IMR-90 (cell line): ENCODE measurements around the gene NUMA1. TPM values are rescaled to one million over a fixed set of nuclear protein-coding genes. Genes with fewer than 3 reads are reported as not detected.
A peak's percentile ranks its signal among the peaks of the same experiment; 100 is the strongest.

Experiments used
- ATAC-seq: fragments of 200-7000 bp; cut with Tn5 transposase; 2 replicates; pipeline ENCODE4 v1.9.1; 2020; ENCODE audit warnings: low read depth, mild to moderate bottlenecking, moderate library complexity
- BruUV-seq: library from RNA; stranded (reverse); fragments of 400-500 nt; replicated peaks from 2 replicates; lab custom pipeline; 2021; lab: Mats Ljungman, UMichigan
- CTCF ChIA-PET: fragments of 300-600 bp; formaldehyde crosslinking; extraction: SDS; loops from one replicate; lab custom pipeline; 2021; ENCODE audit warnings: antibody characterized with exemption; lab: Yijun Ruan, JAX
- POLR2A ChIA-PET: fragments of 300-600 bp; sonication (Branson Sonifier 250); formaldehyde crosslinking; loops from one replicate; lab custom pipeline; 2022; ENCODE audit warnings: antibody characterized with exemption; ENCODE audit not compliant: unreplicated experiment; lab: Charles Lee
- DNase-seq: peaks from one replicate; pipeline ENCODE4 v3.0.0; 2013
- H2AFZ ChIP-seq: replicated peaks from 2 replicates; pipeline ENCODE3; 2013; ENCODE audit warnings: low read length, mild to moderate bottlenecking; ENCODE audit not compliant: poor library complexity
- H2AK5ac ChIP-seq: 2 replicates; pipeline ENCODE4 v1.6.1; 2013; ENCODE audit warnings: low read depth, low read length, inconsistent platforms
- H2AK9ac ChIP-seq: replicated peaks from 2 replicates; pipeline ENCODE3; 2013; ENCODE audit warnings: mild to moderate bottlenecking, low read depth, low read length, moderate library complexity; ENCODE audit not compliant: poor library complexity
- H2BK120ac ChIP-seq: 2 replicates; pipeline ENCODE4 v1.6.1; 2013; ENCODE audit warnings: low read depth, low read length, inconsistent platforms
- H2BK15ac ChIP-seq: 3 replicates; pipeline ENCODE4 v1.6.1; 2013; ENCODE audit warnings: low read depth, low read length, inconsistent platforms
- H2BK20ac ChIP-seq: 2 replicates; pipeline ENCODE4 v1.6.1; 2013; ENCODE audit warnings: low read depth, mild to moderate bottlenecking, inconsistent platforms, low read length, moderate library complexity
- H2BK5ac ChIP-seq: 2 replicates; pipeline ENCODE4 v1.6.1; 2013; ENCODE audit warnings: mild to moderate bottlenecking, low read depth, low read length, inconsistent platforms; ENCODE audit not compliant: poor library complexity, severe bottlenecking
- H3K14ac ChIP-seq: replicated peaks from 2 replicates; pipeline ENCODE4 v1.6.1; 2013; ENCODE audit warnings: low read depth, low read length, inconsistent platforms
- H3K18ac ChIP-seq: 2 replicates; pipeline ENCODE4 v1.6.1; 2013; ENCODE audit warnings: low read depth, low read length, control low read depth
- H3K23ac ChIP-seq: 2 replicates; pipeline ENCODE4 v1.6.1; 2013; ENCODE audit warnings: low read depth, low read length, inconsistent platforms
- H3K27ac ChIP-seq: 2 replicates; pipeline ENCODE4 v1.5.1; 2013; ENCODE audit warnings: mild to moderate bottlenecking, control low read depth, low read length; ENCODE audit not compliant: insufficient read depth
- H3K27me3 ChIP-seq: 2 replicates; pipeline ENCODE4 v1.6.1; 2013; ENCODE audit warnings: low read length; ENCODE audit not compliant: control insufficient read depth, insufficient read depth
- H3K36me3 ChIP-seq: 2 replicates; pipeline ENCODE4 v1.6.1; 2013; ENCODE audit warnings: low read length, mixed read lengths; ENCODE audit not compliant: control insufficient read depth, insufficient read depth
- H3K4ac ChIP-seq: 2 replicates; pipeline ENCODE4 v1.6.1; 2013; ENCODE audit warnings: low read depth, low read length, inconsistent platforms
- H3K4me1 ChIP-seq: 2 replicates; pipeline ENCODE4 v1.6.1; 2013; ENCODE audit warnings: low read length, mixed read lengths; ENCODE audit not compliant: control insufficient read depth, insufficient read depth
- H3K4me2 ChIP-seq: 2 replicates; pipeline ENCODE4 v1.6.1; 2013; ENCODE audit warnings: low read depth, mild to moderate bottlenecking, control low read depth, low read length, moderate library complexity
- H3K4me3 ChIP-seq: 2 replicates; pipeline ENCODE4 v1.5.1; 2013; ENCODE audit warnings: low read depth, mild to moderate bottlenecking, control low read depth, low read length, moderate library complexity; ENCODE audit not compliant: insufficient read depth
- H3K56ac ChIP-seq: 2 replicates; pipeline ENCODE4 v1.6.1; 2013; ENCODE audit warnings: low read length, inconsistent platforms; ENCODE audit not compliant: insufficient read depth; ENCODE audit errors: extremely low read depth
- H3K79me1 ChIP-seq, 2 experiments: 2 replicates each; pipeline ENCODE4 v1.6.1; 2013; ENCODE audit warnings: low read length in 2 of 2, inconsistent platforms in 1 of 2, low read depth in 1 of 2
- H3K9ac ChIP-seq: 2 replicates; pipeline ENCODE4 v1.6.1; 2013; ENCODE audit warnings: low read depth, low read length, control low read depth
- H3K9me1 ChIP-seq: 2 replicates; pipeline ENCODE4 v1.6.1; 2013; ENCODE audit warnings: low read length, inconsistent platforms; ENCODE audit not compliant: insufficient read depth
- H3K9me3 ChIP-seq: 2 replicates; pipeline ENCODE4 v1.6.1; 2013; ENCODE audit warnings: low read length; ENCODE audit not compliant: control insufficient read depth, insufficient read depth
- H4K20me1 ChIP-seq: 2 replicates; pipeline ENCODE4 v1.6.1; 2013; ENCODE audit warnings: low read length, inconsistent platforms; ENCODE audit not compliant: insufficient read depth
- H4K5ac ChIP-seq: 2 replicates; pipeline ENCODE4 v1.6.1; 2013; ENCODE audit warnings: mild to moderate bottlenecking, low read depth, low read length, control low read depth
- H4K8ac ChIP-seq, 2 experiments: 2 replicates each; pipeline ENCODE4 v1.6.1; 2013; ENCODE audit warnings: low read depth in 2 of 2, low read length in 2 of 2, control low read depth in 1 of 2, inconsistent platforms in 1 of 2
- H4K91ac ChIP-seq: 2 replicates; pipeline ENCODE4 v1.6.1; 2013; ENCODE audit warnings: low read depth, low read length, inconsistent platforms; ENCODE audit not compliant: insufficient read depth
- BHLHE40 ChIP-seq: fragments of 150-350 bp; IDR thresholded peaks from 2 replicates; pipeline ENCODE4 v1.6.1; 2016; ENCODE audit warnings: mild to moderate bottlenecking, low read depth, low read length
- CEBPB ChIP-seq: IDR thresholded peaks from 2 replicates; pipeline ENCODE4 v1.6.1; 2012; ENCODE audit warnings: low read depth, low read length, improper control_type of control experiment
- CHD1 ChIP-seq: IDR thresholded peaks from 2 replicates; pipeline ENCODE4 v1.6.1; 2012; ENCODE audit warnings: low read depth, low read length, improper control_type of control experiment
- FOS ChIP-seq: fragments of 150-350 bp; IDR thresholded peaks from 2 replicates; pipeline ENCODE4 v1.6.1; 2016; ENCODE audit warnings: low read depth, low read length
- MAFK ChIP-seq: IDR thresholded peaks from 2 replicates; pipeline ENCODE4 v1.6.1; 2012; ENCODE audit warnings: low read depth, low read length, improper control_type of control experiment
- MAZ ChIP-seq: IDR thresholded peaks from 2 replicates; pipeline ENCODE4 v1.6.1; 2012; ENCODE audit warnings: low read depth, mild to moderate bottlenecking, low read length, improper control_type of control experiment, moderate library complexity, borderline replicate concordance
- MXI1 ChIP-seq: IDR thresholded peaks from 2 replicates; pipeline ENCODE4 v1.6.1; 2012; ENCODE audit warnings: low read depth, mild to moderate bottlenecking, low read length, moderate library complexity, borderline replicate concordance
- NFE2L2 ChIP-seq: fragments of 150-350 bp; IDR thresholded peaks from 2 replicates; pipeline ENCODE4 v1.6.1; 2016; ENCODE audit warnings: low read depth, mild to moderate bottlenecking, low read length
- POLR2A ChIP-seq: IDR thresholded peaks from 2 replicates; pipeline ENCODE4 v1.6.1; 2012; ENCODE audit warnings: mild to moderate bottlenecking, low read depth, low read length
- RAD21 ChIP-seq: IDR thresholded peaks from 2 replicates; pipeline ENCODE4 v1.6.1; 2012; ENCODE audit warnings: low read length, improper control_type of control experiment
- RCOR1 ChIP-seq: IDR thresholded peaks from 2 replicates; pipeline ENCODE4 v1.6.1; 2012; ENCODE audit warnings: mild to moderate bottlenecking, low read length, improper control_type of control experiment; ENCODE audit not compliant: insufficient replicate concordance
- RFX5 ChIP-seq: IDR thresholded peaks from 2 replicates; pipeline ENCODE4 v1.8.0; 2012; ENCODE audit warnings: low read depth, mild to moderate bottlenecking, low read length, moderate library complexity
- SMC3 ChIP-seq: fragments of 150-350 bp; IDR thresholded peaks from 2 replicates; pipeline ENCODE4 v1.6.1; 2016; ENCODE audit warnings: low read depth, mild to moderate bottlenecking, antibody characterized with exemption, low read length, moderate library complexity
- WGBS, 2 experiments: methylation state at CpG; one replicate each; pipeline versions ENCODE4 v1.1.5 to v1.1.7; 2013; ENCODE audit warnings: missing lambda C conversion rate in 2 of 2; ENCODE audit not compliant: insufficient read length in 1 of 2; ENCODE audit errors: extremely low coverage in 2 of 2; 5-methylcytosine and 5-hydroxymethylcytosine counted together
- dilution Hi-C: fragments of 300-500 bp; cut with HindIII; formaldehyde crosslinking; loops from one replicate; pipeline ENCODE4 v1.14.3; 2018; ENCODE audit warnings: low sequenced_read_pairs; ENCODE audit not compliant: unreplicated experiment
- in situ Hi-C: fragments of 300-500 bp; cut with MboI; formaldehyde crosslinking; loops from 3 replicates; pipeline ENCODE4 v1.14.3; 2019; ENCODE audit warnings: low sequenced_read_pairs, inconsistent platforms, mixed read lengths
- intact Hi-C: fragments of 100-400 bp; cut with micrococcal nuclease; formaldehyde crosslinking; loops from 2 replicates; pipeline ENCODE4 v1.10.0; 2022
- polyA plus RNA-seq, 3 experiments: library from polyadenylated mRNA; depleted of rRNA; stranded (reverse); fragments of >200 nt; gene quantifications; 2 replicates each; pipeline ENCODE4 v1.2.3, GENCODE V29; 2012; ENCODE audit warnings: low replicate concordance in 1 of 3
- total RNA-seq: library from RNA; depleted of rRNA; stranded (reverse); fragments of >200 nt; gene quantifications from 2 replicates; pipeline ENCODE4 v1.2.3, GENCODE V29; 2012
- TF ChIP-seq, protein P1 (sequence below): conservative IDR thresholded peaks from 2 replicates; pipeline ENCODE4 v1.5.1; 2012; ENCODE audit warnings: mild to moderate bottlenecking, low read depth, low read length, improper control_type of control experiment
- TF ChIP-seq, protein P2 (sequence below): fragments of 150-350 bp; IDR thresholded peaks from 2 replicates; pipeline ENCODE4 v1.6.1; 2016; ENCODE audit warnings: low read depth, mild to moderate bottlenecking, low read length, moderate library complexity, borderline replicate concordance

NUMA1 gene
- total and polyA plus RNA-seq, 2 of the 4 experiments (the other 2 are of a cell fraction), result 61.7 to 97.0 TPM

DNA sequence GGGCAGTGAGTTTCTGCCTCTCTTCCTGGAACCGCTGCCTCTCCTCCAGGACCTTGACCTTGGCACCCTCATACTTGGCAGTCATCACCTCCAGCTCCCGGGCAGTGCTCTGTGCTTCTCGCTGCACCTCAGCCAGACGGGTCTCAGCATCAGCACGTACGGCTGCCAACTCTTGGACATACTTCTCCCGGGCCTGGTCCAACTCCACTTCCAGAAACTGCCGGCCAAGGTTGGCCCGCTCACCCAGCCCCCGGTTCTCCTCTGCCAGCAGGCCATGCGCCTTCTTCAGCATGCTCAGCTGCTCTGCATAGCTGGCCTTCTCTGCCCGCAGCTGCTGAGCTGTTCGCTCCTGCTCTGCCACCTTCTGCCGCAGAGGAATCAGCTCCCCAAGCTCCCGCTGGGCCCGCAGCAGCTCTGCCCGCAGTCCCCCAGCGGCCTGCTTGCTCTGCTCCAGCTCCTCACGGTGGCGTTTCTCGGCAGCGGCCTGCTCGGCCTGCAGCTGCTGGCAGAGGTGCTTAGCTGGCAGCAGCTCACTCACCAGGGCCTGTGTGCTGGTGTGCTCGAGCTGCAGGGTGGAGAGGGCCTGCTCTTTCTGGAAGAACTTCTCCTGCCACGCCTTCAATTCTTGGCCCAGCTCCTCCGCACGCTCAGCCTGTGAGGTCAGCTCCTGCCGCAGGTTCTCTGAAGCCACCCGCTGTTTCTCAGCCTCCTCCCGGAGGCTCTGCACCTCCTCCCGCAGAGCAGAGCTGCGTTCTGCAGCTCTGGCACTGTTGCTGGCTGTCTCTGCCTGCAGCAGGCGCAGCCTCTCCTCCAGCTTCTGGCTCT, 67.2 kb downstream of the NUMA1 start:
- POLR2A ChIA-PET, result no interaction called here
- H2AFZ ChIP-seq, result no peak overlapping the region
- in situ Hi-C loops, result no loop called here
- H2BK5ac ChIP-seq, result no peak overlapping the region
- 82% methylated on average over 30 of the region's 33 CpGs; no CpG with 5 or more reads in 1 of the 2 experiments for WGBS, 2 experiments
- no peak overlapping the region for H2BK15ac ChIP-seq
- H2BK20ac ChIP-seq, result no peak overlapping the region
- no peak overlapping the region for H3K4me2 ChIP-seq
- H3K79me1 ChIP-seq, result peaks cover 24 to 63% of the 10 kb centered on the region in 2 experiments
- 0 out of 2 replicates have a peak, but pooled peaks cover 5% of the 10 kb centered on the region for H3K9me1 ChIP-seq
- peak; percentile 17 for DNase-seq
- H3K23ac ChIP-seq, result no peak overlapping the region
- no peak overlapping the region for H3K27ac ChIP-seq
- H2BK120ac ChIP-seq, result no peak overlapping the region
- H3K18ac ChIP-seq, result no peak overlapping the region
- no peaks in the 10 kb centered on the region for H3K4me1 ChIP-seq
- H3K14ac ChIP-seq, result no peak overlapping the region
- no peak overlapping the region for H4K5ac ChIP-seq
- no peak overlapping the region for H3K4me3 ChIP-seq
- peaks cover 96% of the 10 kb centered on the region for H3K36me3 ChIP-seq
- no peaks in the 10 kb centered on the region for H3K27me3 ChIP-seq
- no peak overlapping the region for H3K4ac ChIP-seq
- H2AK9ac ChIP-seq, result no peak overlapping the region
- H4K20me1 ChIP-seq, result peaks cover 42% of the 10 kb centered on the region
- H4K8ac ChIP-seq, result no peak overlapping the region
- dilution Hi-C loops, result no loop called here
- H3K56ac ChIP-seq, result no peak overlapping the region
- ATAC-seq, result no peak
- intact Hi-C loops, result no loop called here
- BruUV-seq, result no TSS peak
- CTCF ChIA-PET, result interaction anchor here (0.7 kb wide), 1 partner anchor 79 kb away, joined by 3 read pairs; no protein-coding TSS in a partner anchor
- no peaks in the 10 kb centered on the region for H3K9me3 ChIP-seq
- H4K91ac ChIP-seq, result no peak overlapping the region
- no peak overlapping the region for H2AK5ac ChIP-seq
- no peak overlapping the region for H3K9ac ChIP-seq
- TF ChIP-seq NFE2L2 (no peak), RAD21 (no peak), MAFK (no peak), BHLHE40 (no peak), CEBPB (no peak), POLR2A (no peak), MXI1 (no peak), SMC3 (no peak), FOS (no peak), MAZ (no peak), RCOR1 (no peak), RFX5 (no peak), CHD1 (no peak)
- TF ChIP-seq, protein P1, sequence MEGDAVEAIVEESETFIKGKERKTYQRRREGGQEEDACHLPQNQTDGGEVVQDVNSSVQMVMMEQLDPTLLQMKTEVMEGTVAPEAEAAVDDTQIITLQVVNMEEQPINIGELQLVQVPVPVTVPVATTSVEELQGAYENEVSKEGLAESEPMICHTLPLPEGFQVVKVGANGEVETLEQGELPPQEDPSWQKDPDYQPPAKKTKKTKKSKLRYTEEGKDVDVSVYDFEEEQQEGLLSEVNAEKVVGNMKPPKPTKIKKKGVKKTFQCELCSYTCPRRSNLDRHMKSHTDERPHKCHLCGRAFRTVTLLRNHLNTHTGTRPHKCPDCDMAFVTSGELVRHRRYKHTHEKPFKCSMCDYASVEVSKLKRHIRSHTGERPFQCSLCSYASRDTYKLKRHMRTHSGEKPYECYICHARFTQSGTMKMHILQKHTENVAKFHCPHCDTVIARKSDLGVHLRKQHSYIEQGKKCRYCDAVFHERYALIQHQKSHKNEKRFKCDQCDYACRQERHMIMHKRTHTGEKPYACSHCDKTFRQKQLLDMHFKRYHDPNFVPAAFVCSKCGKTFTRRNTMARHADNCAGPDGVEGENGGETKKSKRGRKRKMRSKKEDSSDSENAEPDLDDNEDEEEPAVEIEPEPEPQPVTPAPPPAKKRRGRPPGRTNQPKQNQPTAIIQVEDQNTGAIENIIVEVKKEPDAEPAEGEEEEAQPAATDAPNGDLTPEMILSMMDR, result no peak
- TF ChIP-seq, protein P2, sequence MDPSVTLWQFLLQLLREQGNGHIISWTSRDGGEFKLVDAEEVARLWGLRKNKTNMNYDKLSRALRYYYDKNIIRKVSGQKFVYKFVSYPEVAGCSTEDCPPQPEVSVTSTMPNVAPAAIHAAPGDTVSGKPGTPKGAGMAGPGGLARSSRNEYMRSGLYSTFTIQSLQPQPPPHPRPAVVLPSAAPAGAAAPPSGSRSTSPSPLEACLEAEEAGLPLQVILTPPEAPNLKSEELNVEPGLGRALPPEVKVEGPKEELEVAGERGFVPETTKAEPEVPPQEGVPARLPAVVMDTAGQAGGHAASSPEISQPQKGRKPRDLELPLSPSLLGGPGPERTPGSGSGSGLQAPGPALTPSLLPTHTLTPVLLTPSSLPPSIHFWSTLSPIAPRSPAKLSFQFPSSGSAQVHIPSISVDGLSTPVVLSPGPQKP, result no peak
